Pancreas (tissue), 10 donors: ENCODE measurements around the gene FASN. TPM values are rescaled to one million over a fixed set of nuclear protein-coding genes. Genes with fewer than 3 reads are reported as not detected.

ENCODE experiments used
- ATAC-seq, 4 donors: fragments of 200-7000 bp; cut with Tn5 transposase; one replicate each; pipeline versions ENCODE4 v1.8.0 to v1.9.1; 2020; ENCODE audit warnings: mild to moderate bottlenecking in 4 of 4, moderate library complexity in 4 of 4
- DNase-seq, 6 donors: peaks; one replicate each; pipeline ENCODE4 v3.0.0-alpha.2; 2020
- FAIRE-seq: peaks from 2 replicates; lab custom pipeline; 2012; peaks lifted over from hg19 to GRCh38; lab: Jason Lieb, UNC
- H3K27ac ChIP-seq, 4 donors: fragments of 200-600 bp; sonication (generic); 1 replicate in 3 of 4; 2 replicates in 1 of 4; pipeline versions ENCODE4 v1.5.0 to v1.8.0; 2020
- H3K27me3 ChIP-seq, 4 donors: fragments of 200-600 bp; one replicate each; pipeline ENCODE4 v1.8.0; 2021
- H3K36me3 ChIP-seq, 3 donors: fragments of 200-600 bp; sonication (generic) in 1 of 3; one replicate each; pipeline versions ENCODE4 v1.5.0 to v1.8.0; 2020 to 2021
- H3K4me1 ChIP-seq, 3 donors: fragments of 200-600 bp; one replicate each; pipeline ENCODE4 v1.8.0; 2021
- H3K4me3 ChIP-seq, 4 donors: fragments of 200-600 bp; sonication (generic) in 2 of 4; one replicate each; pipeline versions ENCODE4 v1.5.0 to v1.8.0; 2020 to 2021
- H3K9me3 ChIP-seq, 4 donors: fragments of 200-600 bp; one replicate each; pipeline ENCODE4 v1.8.0; 2021
- WGBS, 2 donors: extraction: QIAGEN DNeasy Blood & Tissue Kit; methylation state at CpG; one replicate each; pipeline ENCODE4 v1.1.7; 2013; 5-methylcytosine and 5-hydroxymethylcytosine counted together
- intact Hi-C, 3 donors: fragments of 100-400 bp; cut with DNase I; formaldehyde crosslinking; loops; one replicate each; pipeline versions ENCODE4 v1.11.1 to v1.14.2; 2022
- polyA plus RNA-seq, 2 donors: library from polyadenylated mRNA; stranded (reverse); fragments of 200-250 nt; gene quantifications; one replicate each; pipeline ENCODE4 v1.2.3, GENCODE V29; 2013
- total RNA-seq, 6 donors: library from RNA; stranded (reverse); fragmentation: NEBNext Ultra II Directional in 4 of 6; extraction: Animal tissue kit (Norgen Biotek cat#: 25700) in 4 of 6; gene quantifications; one replicate each; pipeline versions ENCODE4 v1.2.1 to v1.2.4, GENCODE V29; 2021 to 2023
- TF ChIP-seq, protein P1 (sequence below), 4 donors: fragments of 200-600 bp; sonication (generic) in 3 of 4; IDR thresholded peaks; one replicate each; pipeline versions ENCODE4 v1.5.0 to v1.8.0; 2021; ENCODE audit warnings: antibody characterized with exemption in 4 of 4
- donor health status: healthy with polysubstance abuse.
- donor health status: DM: no; HTN: no; CAD: no; lungs with moderate emphysema.
- donor health status: DM: no; HTN: no; CAD: no.
- donor health status: control.
- donor health status: control.
- donor health status: Bipolar disorder and iron deficiency.
- donor health status: DM: yes; HTN: yes; CAD: no.
- donor health status: DM: no; HTN: no; CAD: no.
- donor health status: DM: no; HTN: no; CAD: no.
- donor health status: DM: yes; HTN: yes; CAD: no.

Gene FASN
- total and polyA plus RNA-seq, 8 donors: 12.4 to 69.4 (median 31.7) TPM

- TF ChIP-seq, protein P1, sequence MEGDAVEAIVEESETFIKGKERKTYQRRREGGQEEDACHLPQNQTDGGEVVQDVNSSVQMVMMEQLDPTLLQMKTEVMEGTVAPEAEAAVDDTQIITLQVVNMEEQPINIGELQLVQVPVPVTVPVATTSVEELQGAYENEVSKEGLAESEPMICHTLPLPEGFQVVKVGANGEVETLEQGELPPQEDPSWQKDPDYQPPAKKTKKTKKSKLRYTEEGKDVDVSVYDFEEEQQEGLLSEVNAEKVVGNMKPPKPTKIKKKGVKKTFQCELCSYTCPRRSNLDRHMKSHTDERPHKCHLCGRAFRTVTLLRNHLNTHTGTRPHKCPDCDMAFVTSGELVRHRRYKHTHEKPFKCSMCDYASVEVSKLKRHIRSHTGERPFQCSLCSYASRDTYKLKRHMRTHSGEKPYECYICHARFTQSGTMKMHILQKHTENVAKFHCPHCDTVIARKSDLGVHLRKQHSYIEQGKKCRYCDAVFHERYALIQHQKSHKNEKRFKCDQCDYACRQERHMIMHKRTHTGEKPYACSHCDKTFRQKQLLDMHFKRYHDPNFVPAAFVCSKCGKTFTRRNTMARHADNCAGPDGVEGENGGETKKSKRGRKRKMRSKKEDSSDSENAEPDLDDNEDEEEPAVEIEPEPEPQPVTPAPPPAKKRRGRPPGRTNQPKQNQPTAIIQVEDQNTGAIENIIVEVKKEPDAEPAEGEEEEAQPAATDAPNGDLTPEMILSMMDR (IDR thresholded peaks at IDR 0.05): no peak
- no peaks in the 10 kb centered on the region for H3K9me3 ChIP-seq
- WGBS, 2 donors: 86 to 88% methylated on average over 13 to 14 of the region's 14 CpGs
- ATAC-seq: no peak
- H3K27me3 ChIP-seq: no peaks in the 10 kb centered on the region
- intact Hi-C loops: no loop called here
- H3K4me3 ChIP-seq: no peak overlapping the region
- FAIRE-seq: no peak
- no peak overlapping the region for H3K27ac ChIP-seq
- peaks cover 0 to 38% (median 8%) of the 10 kb centered on the region in 3 donors for H3K36me3 ChIP-seq
- peak in 2 of 6 donors; percentile 35 to 70 for DNase-seq
- H3K4me1 ChIP-seq: peaks cover 0 to 11% (median 10%) of the 10 kb centered on the region in 3 donors
These were observed 37.4 kb downstream of the FASN start for GRCh38 chr17:82060614-82061013.

DNA sequence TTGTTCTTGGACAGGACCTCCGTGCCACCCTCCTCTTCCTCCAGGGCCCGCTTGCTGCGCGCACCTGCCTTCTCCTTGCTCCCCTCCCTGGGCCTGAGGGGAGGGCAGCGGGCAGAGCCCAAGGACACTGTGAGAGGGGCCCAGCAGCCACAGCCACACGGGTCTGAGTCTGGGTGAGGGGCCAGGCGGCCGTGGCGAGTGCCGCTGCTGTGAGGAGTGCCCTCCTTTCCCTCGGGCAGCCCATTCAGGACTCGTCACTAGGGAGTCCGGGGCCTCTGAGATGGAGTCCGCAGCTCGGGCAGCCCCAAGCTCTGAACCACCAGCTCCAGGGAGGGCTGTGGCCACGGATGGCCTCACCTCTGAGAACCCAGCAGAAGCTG is 38.0 kb downstream of the FASN start:
- 84 to 85% methylated on average over 16 of the region's 16 CpGs for WGBS, 2 donors
- H3K4me1 ChIP-seq: peaks cover 0 to 11% (median 10%) of the 10 kb centered on the region in 3 donors
- H3K36me3 ChIP-seq: peaks cover 0 to 42% (median 8%) of the 10 kb centered on the region in 3 donors
- no peaks in the 10 kb centered on the region for H3K9me3 ChIP-seq
- TF ChIP-seq, protein P1 (IDR thresholded peaks at IDR 0.05): no peak
- H3K4me3 ChIP-seq: no peak overlapping the region
- no peak for FAIRE-seq
- no peak overlapping the region for H3K27ac ChIP-seq
- H3K27me3 ChIP-seq: no peaks in the 10 kb centered on the region
- intact Hi-C loops: no loop called here
- no peak for ATAC-seq
- peak in 2 of 6 donors; percentile 16 to 75 for DNase-seq

DNA sequence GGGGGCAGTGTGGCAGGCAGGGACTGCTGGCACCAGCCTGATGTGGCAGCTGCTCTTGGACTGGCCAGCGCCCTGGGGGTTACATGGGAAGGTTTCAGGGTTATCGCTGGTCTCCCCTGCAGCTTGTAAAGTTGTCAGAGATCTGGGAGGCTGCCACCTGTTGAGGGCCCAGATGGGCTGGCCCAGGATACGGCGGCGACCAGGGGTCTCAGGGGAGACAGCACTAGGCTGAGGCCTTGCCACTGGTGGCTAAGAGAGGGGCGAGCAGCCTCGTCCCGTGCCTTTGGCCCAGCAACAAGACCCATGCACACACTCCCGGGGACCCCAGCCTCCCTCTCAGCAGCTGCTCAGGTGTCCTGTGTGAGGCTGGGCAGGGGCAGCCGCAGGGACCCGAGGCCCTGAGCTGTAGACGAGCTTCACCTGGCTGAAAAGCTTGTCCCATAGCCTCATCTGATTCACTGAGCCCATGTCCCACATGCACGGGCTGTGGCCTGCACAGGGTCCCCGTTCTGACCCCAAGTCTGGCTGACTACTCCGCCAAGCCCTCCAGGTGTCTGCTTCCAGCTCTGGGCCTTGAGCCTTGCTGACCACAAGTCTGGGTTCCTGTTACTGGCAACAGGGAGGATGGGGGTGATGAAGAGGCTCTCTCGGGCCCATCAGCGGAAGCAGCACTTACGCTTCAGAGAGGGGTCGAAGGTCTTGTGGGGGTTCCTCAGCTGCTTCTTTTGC is 38.6 kb downstream of the FASN start:
- WGBS, 2 donors: 79 to 85% methylated on average over 18 to 19 of the region's 19 CpGs
- no peaks in the 10 kb centered on the region for H3K27me3 ChIP-seq
- no peak overlapping the region for H3K4me3 ChIP-seq
- peak in 2 of 6 donors; percentile 27 to 74 for DNase-seq
- FAIRE-seq: no peak
- TF ChIP-seq, protein P1 (IDR thresholded peaks at IDR 0.05): no peak
- H3K36me3 ChIP-seq: peaks cover 0 to 42% (median 8%) of the 10 kb centered on the region in 3 donors
- intact Hi-C loops: no loop called here
- no peaks in the 10 kb centered on the region for H3K9me3 ChIP-seq
- peaks cover 0 to 7% (median 7%) of the 10 kb centered on the region in 3 donors for H3K4me1 ChIP-seq
- ATAC-seq: no peak
- H3K27ac ChIP-seq: no peak overlapping the region

DNA sequence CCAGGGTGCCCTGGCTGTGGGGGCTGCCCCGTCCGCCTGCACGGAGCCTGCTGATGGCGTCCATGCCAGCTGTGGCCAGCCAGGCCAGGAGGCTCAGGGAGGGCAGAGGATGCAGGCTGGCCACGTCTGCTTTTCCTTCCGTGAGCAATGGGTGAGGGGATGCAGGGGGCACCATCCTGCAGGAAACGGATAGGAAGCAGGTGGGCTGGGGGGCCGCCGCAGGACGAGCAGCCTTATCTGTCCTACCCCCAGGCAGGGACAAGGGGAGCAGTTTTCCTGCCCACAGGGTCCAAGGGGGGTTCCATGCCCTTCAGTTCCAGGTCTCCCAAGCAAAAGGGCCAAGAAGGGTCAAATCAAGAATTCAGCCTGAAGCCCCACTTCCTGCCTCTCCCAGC is 39.2 kb downstream of the FASN start:
- intact Hi-C loops: no loop called here
- Histone ChIP-seq H3K9me3 (no peaks in the 10 kb centered on the region), H3K4me3 (no peak overlapping the region), H3K4me1 (peaks cover 0 to 2% (median under 1%) of the 10 kb centered on the region in 3 donors), H3K36me3 (peaks cover 0 to 42% (median 8%) of the 10 kb centered on the region in 3 donors), H3K27me3 (no peaks in the 10 kb centered on the region), H3K27ac (no peak overlapping the region)
- TF ChIP-seq, protein P1 (IDR thresholded peaks at IDR 0.05): no peak
- WGBS, 2 donors: 88 to 93% methylated on average over 10 of the region's 10 CpGs
- ATAC-seq: no peak
- no peak for FAIRE-seq
- peak in 1 of 6 donors; percentile 17 for DNase-seq
